NOMO-1 treated with dmso at 0.1 percent for 144 hours (cell line): ENCODE measurements around the gene OSBPL10.
"Not testable (repeated sequence)": the region's sequence is repeated elsewhere in the genome, so short reads cannot be mapped to it uniquely, and the experiment has no call there.

ENCODE experiments used
- DNase-seq: peaks from one replicate; lab custom pipeline; 2025; ENCODE audit not compliant: unreplicated experiment; lab: John Stamatoyannopoulos, UW

The OSBPL10 gene

GRCh38 chr3:31860642-31861041 is 120.4 kb downstream of the OSBPL10 start:
- not testable (repeated sequence) for DNase-seq

GRCh38 chr3:31859245-31859644 is 121.8 kb downstream of the OSBPL10 start:
- DNase-seq = no peak

GRCh38 chr3:31858439-31858838 is 122.6 kb downstream of the OSBPL10 start:
- DNase-seq = no peak

GRCh38 chr3:31853580-31853979 is 127.5 kb downstream of the OSBPL10 start:
- DNase-seq = no peak

- no peak for DNase-seq
Observed at GRCh38 chr3:31851278-31851677, 129.8 kb downstream of the OSBPL10 start.

- DNase-seq = no peak
Observed at GRCh38 chr3:31848911-31849310, 132.2 kb downstream of the OSBPL10 start.

- DNase-seq = no peak
Observed at GRCh38 chr3:31848163-31848818, 132.8 kb downstream of the OSBPL10 start.

GRCh38 chr3:31847760-31848159 is 133.3 kb downstream of the OSBPL10 start:
- DNase-seq = no peak

- DNase-seq = no peak
Observed at GRCh38 chr3:31841515-31841914, 139.5 kb downstream of the OSBPL10 start.

GRCh38 chr3:31840252-31840651 is 140.8 kb downstream of the OSBPL10 start:
- DNase-seq = no peak

GRCh38 chr3:31839144-31839917 is 141.7 kb downstream of the OSBPL10 start:
- no peak for DNase-seq

- DNase-seq = no peak
Observed at GRCh38 chr3:31836131-31837075, 144.7 kb downstream of the OSBPL10 start.

GRCh38 chr3:31833391-31834190 is 147.5 kb downstream of the OSBPL10 start:
- no peak for DNase-seq

GRCh38 chr3:31832551-31832950 is 148.5 kb downstream of the OSBPL10 start:
- no peak for DNase-seq

- DNase-seq = no peak
Observed at GRCh38 chr3:31831591-31831990, 149.5 kb downstream of the OSBPL10 start.

GRCh38 chr3:31829826-31830426 is 151.1 kb downstream of the OSBPL10 start:
- DNase-seq = no peak

GRCh38 chr3:31829010-31829409 is 152.1 kb downstream of the OSBPL10 start:
- no peak for DNase-seq

- no peak for DNase-seq
Observed at GRCh38 chr3:31828007-31828406, 153.1 kb downstream of the OSBPL10 start.

- DNase-seq = no peak
Observed at GRCh38 chr3:31823184-31823583, 157.9 kb downstream of the OSBPL10 start.

- no peak for DNase-seq
Observed at GRCh38 chr3:31821118-31821517, 159.9 kb downstream of the OSBPL10 start.
